ENCODE data around the gene EHBP1.
"Not testable (repeated sequence)": the region's sequence is repeated elsewhere in the genome, so short reads cannot be mapped to it uniquely, and the experiment has no call there.

The EHBP1 gene

GRCh38 chr2:62740221-62740620 is 34.7 kb downstream of the EHBP1 start:
- Mint-ChIP-seq H3K9me3 (no peaks in the 10 kb centered on the region), H3K27ac (no peak overlapping the region), H3K4me1 (peaks cover 35% of the 10 kb centered on the region), H3K27me3 (no peaks in the 10 kb centered on the region), H3K4me3 (no peak overlapping the region)
- ATAC-seq (no peak), DNase-seq (no peak)

GRCh38 chr2:62741127-62741526 is 35.6 kb downstream of the EHBP1 start:
- no peak for ATAC-seq
- H3K27me3 Mint-ChIP-seq: no peaks in the 10 kb centered on the region
- DNase-seq: no peak
- H3K4me3 Mint-ChIP-seq: no peak overlapping the region
- H3K9me3 Mint-ChIP-seq: no peaks in the 10 kb centered on the region
- peak overlapping the region in 1 of 2 donors; percentile 7 for H3K27ac Mint-ChIP-seq
- H3K4me1 Mint-ChIP-seq: peaks cover 35% of the 10 kb centered on the region

GRCh38 chr2:62741954-62742722 is 36.6 kb downstream of the EHBP1 start:
- Mint-ChIP-seq H3K4me3 (no peak overlapping the region), H3K4me1 (peaks cover 30% of the 10 kb centered on the region), H3K27ac (no peak overlapping the region), H3K27me3 (no peaks in the 10 kb centered on the region), H3K9me3 (no peaks in the 10 kb centered on the region)
- ATAC-seq: no peak
- DNase-seq: no peak

GRCh38 chr2:62743506-62743905 is 38.0 kb downstream of the EHBP1 start:
- DNase-seq (no peak), ATAC-seq (no peak)
- H3K9me3 Mint-ChIP-seq: no peaks in the 10 kb centered on the region

GRCh38 chr2:62744603-62745002 is 39.1 kb downstream of the EHBP1 start:
- no peak for ATAC-seq
- H3K4me3 Mint-ChIP-seq: no peak overlapping the region
- no peak overlapping the region for H3K27ac Mint-ChIP-seq
- no peaks in the 10 kb centered on the region for H3K27me3 Mint-ChIP-seq
- no peak for DNase-seq
- H3K9me3 Mint-ChIP-seq: no peaks in the 10 kb centered on the region
- peaks cover 11% of the 10 kb centered on the region for H3K4me1 Mint-ChIP-seq

More at GRCh38 chr2:62743506-62743905, 38.0 kb downstream of the EHBP1 start:
- peaks cover 21% of the 10 kb centered on the region for H3K4me1 Mint-ChIP-seq
- H3K27ac Mint-ChIP-seq: no peak overlapping the region
- no peaks in the 10 kb centered on the region for H3K27me3 Mint-ChIP-seq
- H3K4me3 Mint-ChIP-seq: no peak overlapping the region

- DNase-seq (no peak), ATAC-seq (no peak)
- H3K4me1 Mint-ChIP-seq: peaks cover 11% of the 10 kb centered on the region
- no peak overlapping the region for H3K4me3 Mint-ChIP-seq
- no peaks in the 10 kb centered on the region for H3K27me3 Mint-ChIP-seq
- H3K27ac Mint-ChIP-seq: no peak overlapping the region
- no peaks in the 10 kb centered on the region for H3K9me3 Mint-ChIP-seq
These were observed 40.5 kb downstream of the EHBP1 start for GRCh38 chr2:62745891-62746481.

GRCh38 chr2:62747169-62747568 is 41.7 kb downstream of the EHBP1 start:
- H3K27me3 Mint-ChIP-seq: no peaks in the 10 kb centered on the region
- peaks cover 0 to 7% of the 10 kb centered on the region in 2 donors for H3K9me3 Mint-ChIP-seq
- peaks cover 14% of the 10 kb centered on the region for H3K4me1 Mint-ChIP-seq
- no peak overlapping the region for H3K4me3 Mint-ChIP-seq
- H3K27ac Mint-ChIP-seq: no peak overlapping the region
- ATAC-seq (no peak), DNase-seq (no peak)

DNA sequence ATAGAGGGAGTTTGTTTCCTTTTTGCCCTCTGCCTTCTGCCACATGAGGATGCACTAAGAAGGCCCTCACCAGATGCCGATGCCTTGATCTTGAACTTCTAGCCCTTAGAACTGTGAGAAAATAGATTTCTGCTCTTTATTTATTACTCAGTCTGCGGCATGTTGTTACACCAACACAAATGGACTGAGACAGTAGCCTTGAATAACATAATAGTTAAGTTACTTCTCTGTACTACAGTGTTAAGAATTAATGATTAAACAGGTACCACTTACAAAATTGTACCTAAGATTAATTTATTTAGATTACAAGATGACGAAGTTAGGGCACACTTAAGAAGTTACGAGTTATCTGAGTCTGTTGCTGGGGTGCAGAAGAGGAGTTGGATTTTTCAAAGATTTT is 42.4 kb downstream of the EHBP1 start:
- ATAC-seq: no peak
- Mint-ChIP-seq H3K4me1 (peaks cover 17% of the 10 kb centered on the region), H3K27me3 (no peaks in the 10 kb centered on the region), H3K9me3 (peaks cover 2 to 14% of the 10 kb centered on the region in 2 donors), H3K4me3 (no peak overlapping the region), H3K27ac (no peak overlapping the region)
- no peak for DNase-seq

GRCh38 chr2:62749111-62749510 is 43.6 kb downstream of the EHBP1 start:
- not testable (repeated sequence) for H3K27me3 Mint-ChIP-seq, H3K4me3 Mint-ChIP-seq, H3K4me1 Mint-ChIP-seq, ATAC-seq, H3K27ac Mint-ChIP-seq, DNase-seq
- peaks cover 12 to 26% of the 10 kb centered on the region in 2 donors for H3K9me3 Mint-ChIP-seq

DNA sequence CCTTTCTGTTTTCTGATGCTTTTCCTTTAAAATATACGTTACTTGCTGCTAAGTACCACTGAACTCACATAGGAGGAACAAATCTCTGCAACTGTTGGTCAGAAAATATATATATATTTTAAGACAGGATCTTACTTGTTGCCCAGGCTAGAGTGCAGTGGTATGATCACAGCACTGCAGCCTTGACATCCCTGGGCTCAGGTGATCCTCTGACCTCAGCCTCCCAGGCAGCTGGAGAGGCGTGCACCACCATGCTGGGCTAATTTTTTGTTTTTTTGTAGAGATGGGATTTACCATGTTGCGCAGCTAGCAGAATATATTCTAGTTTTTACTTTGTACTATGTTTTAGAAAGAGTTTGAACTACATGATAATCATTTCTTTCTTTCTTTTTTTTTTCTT is 51.5 kb downstream of the EHBP1 start:
- H3K27me3 Mint-ChIP-seq: no peaks in the 10 kb centered on the region
- DNase-seq: no peak
- no peak for ATAC-seq
- H3K9me3 Mint-ChIP-seq: peaks cover 12 to 23% of the 10 kb centered on the region in 2 donors
- H3K4me1 Mint-ChIP-seq: peaks cover 5% of the 10 kb centered on the region
- no peak overlapping the region for H3K4me3 Mint-ChIP-seq
- H3K27ac Mint-ChIP-seq: no peak overlapping the region

- ATAC-seq (no peak), DNase-seq (no peak)
- Mint-ChIP-seq H3K9me3 (no peaks in the 10 kb centered on the region), H3K27ac (no peak overlapping the region), H3K4me1 (no peaks in the 10 kb centered on the region), H3K27me3 (no peaks in the 10 kb centered on the region), H3K4me3 (no peak overlapping the region)
These were observed 54.5 kb downstream of the EHBP1 start for GRCh38 chr2:62760026-62760425.

DNA sequence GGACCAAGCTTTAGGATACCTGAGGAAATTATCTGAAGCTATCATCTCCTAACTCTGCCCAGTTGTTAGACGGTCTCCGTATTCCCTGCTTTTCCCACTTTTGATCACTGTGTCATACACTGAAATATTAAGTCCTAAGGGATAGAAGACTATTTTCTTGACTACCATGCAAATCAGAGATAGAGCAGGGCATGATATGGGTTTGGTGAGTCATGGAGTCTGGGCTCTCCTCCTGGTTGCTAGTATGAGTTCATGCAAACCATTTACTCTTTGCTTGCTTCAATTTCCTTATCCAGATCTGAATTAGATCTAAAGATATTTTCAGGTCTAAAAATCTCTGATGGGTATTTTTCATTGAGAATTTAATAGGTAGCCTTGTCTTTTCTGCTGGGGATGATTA is 55.0 kb downstream of the EHBP1 start:
- Mint-ChIP-seq H3K27me3 (no peaks in the 10 kb centered on the region), H3K4me3 (no peak overlapping the region), H3K27ac (no peak overlapping the region), H3K4me1 (no peaks in the 10 kb centered on the region), H3K9me3 (no peaks in the 10 kb centered on the region)
- no peak for DNase-seq
- ATAC-seq: no peak

- Mint-ChIP-seq H3K4me3 (no peak overlapping the region), H3K27ac (no peak overlapping the region), H3K9me3 (peaks cover 0 to 7% of the 10 kb centered on the region in 2 donors), H3K27me3 (no peaks in the 10 kb centered on the region), H3K4me1 (no peaks in the 10 kb centered on the region)
- no peak for ATAC-seq
- no peak for DNase-seq
These were observed 60.3 kb downstream of the EHBP1 start for GRCh38 chr2:62765619-62766376.

GRCh38 chr2:62768615-62769014 is 63.1 kb downstream of the EHBP1 start:
- H3K27ac Mint-ChIP-seq: no peak overlapping the region
- H3K4me1 Mint-ChIP-seq: no peaks in the 10 kb centered on the region
- H3K4me3 Mint-ChIP-seq: no peak overlapping the region
- ATAC-seq (no peak), DNase-seq (no peak)
- no peaks in the 10 kb centered on the region for H3K27me3 Mint-ChIP-seq
- H3K9me3 Mint-ChIP-seq: peaks cover 0 to 7% of the 10 kb centered on the region in 2 donors

GRCh38 chr2:62770629-62771028 is 65.1 kb downstream of the EHBP1 start:
- DNase-seq (no peak), ATAC-seq (no peak)
- H3K4me3 Mint-ChIP-seq: no peak overlapping the region
- H3K9me3 Mint-ChIP-seq: peaks cover 0 to 7% of the 10 kb centered on the region in 2 donors
- H3K4me1 Mint-ChIP-seq: no peaks in the 10 kb centered on the region
- no peak overlapping the region for H3K27ac Mint-ChIP-seq
- no peaks in the 10 kb centered on the region for H3K27me3 Mint-ChIP-seq

Measured in stimulated activated naive CD8-positive, alpha-beta T cell treated with anti-CD3 and anti-CD28 coated beads, Interleukin-15, amount 100 ng/mL, for 72 hours (primary cell).